Astrocyte (in vitro differentiated cells and primary cell): Measurements from ENCODE around the gene SPAST.

Source experiments
- EZH2 ChIP-seq: IDR thresholded peaks from 2 replicates; pipeline ENCODE4 v1.6.1; 2012; ENCODE audit warnings: mild to moderate bottlenecking, low read length, inconsistent platforms; ENCODE audit not compliant: insufficient read depth
- TF ChIP-seq, protein P1 (sequence below): IDR thresholded peaks from 2 replicates; pipeline ENCODE4 v1.5.1; 2011; ENCODE audit warnings: low read depth, mild to moderate bottlenecking, inconsistent platforms, low read length, moderate library complexity; ENCODE audit not compliant: insufficient read depth

DNA sequence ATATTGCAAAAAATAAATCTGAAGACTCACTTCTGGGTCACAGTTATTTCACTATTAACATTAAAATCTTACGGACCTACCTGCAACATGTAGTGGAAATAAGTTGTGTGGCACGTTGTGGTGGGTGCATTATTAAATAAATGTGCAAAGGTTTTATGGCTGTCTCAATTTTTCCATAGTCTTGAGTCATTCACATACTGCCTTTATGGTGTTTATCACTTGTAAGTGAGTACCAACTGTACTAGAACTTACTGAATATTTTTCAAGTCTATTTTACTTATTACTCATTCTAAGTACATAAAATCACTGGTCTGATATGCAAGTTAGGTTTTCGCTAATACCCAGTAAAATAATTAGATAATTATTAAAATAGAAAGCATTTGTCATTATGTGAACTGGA is 54.7 kb downstream of the SPAST start:
- TF ChIP-seq, protein P1, sequence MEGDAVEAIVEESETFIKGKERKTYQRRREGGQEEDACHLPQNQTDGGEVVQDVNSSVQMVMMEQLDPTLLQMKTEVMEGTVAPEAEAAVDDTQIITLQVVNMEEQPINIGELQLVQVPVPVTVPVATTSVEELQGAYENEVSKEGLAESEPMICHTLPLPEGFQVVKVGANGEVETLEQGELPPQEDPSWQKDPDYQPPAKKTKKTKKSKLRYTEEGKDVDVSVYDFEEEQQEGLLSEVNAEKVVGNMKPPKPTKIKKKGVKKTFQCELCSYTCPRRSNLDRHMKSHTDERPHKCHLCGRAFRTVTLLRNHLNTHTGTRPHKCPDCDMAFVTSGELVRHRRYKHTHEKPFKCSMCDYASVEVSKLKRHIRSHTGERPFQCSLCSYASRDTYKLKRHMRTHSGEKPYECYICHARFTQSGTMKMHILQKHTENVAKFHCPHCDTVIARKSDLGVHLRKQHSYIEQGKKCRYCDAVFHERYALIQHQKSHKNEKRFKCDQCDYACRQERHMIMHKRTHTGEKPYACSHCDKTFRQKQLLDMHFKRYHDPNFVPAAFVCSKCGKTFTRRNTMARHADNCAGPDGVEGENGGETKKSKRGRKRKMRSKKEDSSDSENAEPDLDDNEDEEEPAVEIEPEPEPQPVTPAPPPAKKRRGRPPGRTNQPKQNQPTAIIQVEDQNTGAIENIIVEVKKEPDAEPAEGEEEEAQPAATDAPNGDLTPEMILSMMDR = no peak
- TF ChIP-seq EZH2 = no peak
